AG08396 (cell line): Measurements from ENCODE around the gene MED25.
A peak's percentile ranks its signal among the peaks of the same experiment; 100 is the strongest.

ENCODE experiments used
- DNase-seq: peaks from one replicate; pipeline ENCODE4 v3.0.0; 2012; ENCODE audit warnings: low spot score, mixed read lengths

MED25 gene

GRCh38 chr19:49873834-49874233 is 55.7 kb downstream of the MED25 start:
- DNase-seq, result no peak

DNA sequence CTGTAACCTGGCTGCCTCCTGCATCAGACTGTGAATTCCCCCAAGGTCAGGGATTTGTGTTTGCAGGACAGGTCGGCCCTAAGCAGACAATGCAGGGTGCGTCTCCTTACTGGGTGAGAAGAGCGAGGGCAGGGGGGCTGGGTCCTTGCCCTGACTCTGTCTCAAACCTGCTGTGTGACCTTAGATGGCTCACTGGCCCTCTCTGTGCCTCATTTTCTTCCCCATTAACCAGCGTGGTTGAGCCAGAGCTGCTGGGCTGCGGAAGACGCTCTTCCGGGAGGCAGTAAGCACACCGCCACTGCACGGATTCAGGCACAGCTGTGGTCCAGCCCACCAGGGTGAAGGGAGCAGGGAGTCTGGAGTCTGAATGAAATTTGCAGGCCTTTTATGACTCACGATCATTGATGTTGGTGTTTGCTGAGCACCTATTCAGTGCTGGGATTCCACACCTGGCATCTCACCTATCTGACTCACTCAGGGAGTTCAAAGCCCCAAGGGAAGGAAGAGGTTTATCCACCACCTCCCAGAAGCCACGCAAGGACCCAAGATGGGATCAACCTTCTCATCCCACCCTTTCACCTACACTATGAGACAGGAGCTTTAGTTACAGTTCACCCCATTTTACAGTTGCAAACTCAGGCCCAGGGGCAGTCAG is 56.5 kb downstream of the MED25 start:
- DNase-seq, result no peak

- DNase-seq, result no peak
Measured at GRCh38 chr19:49875177-49875576, 57.1 kb downstream of the MED25 start.

- no peak for DNase-seq
Measured at GRCh38 chr19:49875857-49876421, 57.9 kb downstream of the MED25 start.

GRCh38 chr19:49876422-49877019 is 58.4 kb downstream of the MED25 start:
- DNase-seq, result peak; percentile 89

DNA sequence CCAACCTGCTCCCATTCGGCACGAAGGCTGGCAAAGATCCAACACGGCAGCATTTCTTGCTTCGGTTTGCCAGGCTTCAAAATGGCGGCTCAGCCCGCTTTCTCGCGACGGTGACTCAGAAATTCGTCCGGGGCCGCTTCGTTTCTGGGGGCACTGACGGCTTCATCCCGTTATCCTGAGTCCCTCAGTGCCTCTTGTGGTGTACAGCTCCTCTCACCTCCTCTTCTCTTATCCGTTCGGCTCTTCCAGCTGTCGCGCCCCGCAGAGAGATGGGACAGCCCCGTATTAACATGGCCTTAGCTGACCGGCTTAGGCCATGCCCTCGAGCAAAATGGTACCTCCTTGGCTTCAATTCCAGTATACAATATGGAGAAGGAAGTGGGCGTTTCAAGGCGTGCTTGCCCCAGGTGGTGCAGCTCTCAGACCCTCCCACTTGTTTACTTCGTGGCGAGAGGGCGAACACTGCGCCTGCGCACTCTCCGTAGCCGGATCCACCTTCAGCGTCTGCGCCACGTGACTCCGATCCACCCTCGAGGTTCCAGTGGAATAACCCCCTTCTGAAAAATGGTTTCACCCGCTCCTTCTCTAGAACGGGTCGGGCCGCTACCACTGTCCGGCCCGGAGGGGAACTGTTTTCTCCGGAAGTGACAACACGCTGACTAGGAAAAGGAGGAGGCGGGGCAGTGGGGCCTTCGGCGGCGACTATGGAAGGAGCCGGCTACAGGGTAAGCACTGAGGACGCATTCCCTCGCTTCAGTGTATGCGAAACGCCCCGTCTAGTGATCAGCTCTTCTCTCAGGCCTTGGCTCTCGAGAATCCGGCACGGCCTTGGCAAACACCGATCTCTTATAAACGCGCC is 59.2 kb downstream of the MED25 start, which contains the start of the genes AKT1S1 and TBC1D17:
Gene AKT1S1 (minus strand): TSS at position 336 of the 859 bp plus-strand sequence. CDS start 4,060 bp downstream, outside the sequence.
Gene TBC1D17 (plus strand): TSS at position 683 of the 859 bp plus-strand sequence. CDS start 22 bp downstream, at position 705.
- peak; percentile 99 for DNase-seq

DNA sequence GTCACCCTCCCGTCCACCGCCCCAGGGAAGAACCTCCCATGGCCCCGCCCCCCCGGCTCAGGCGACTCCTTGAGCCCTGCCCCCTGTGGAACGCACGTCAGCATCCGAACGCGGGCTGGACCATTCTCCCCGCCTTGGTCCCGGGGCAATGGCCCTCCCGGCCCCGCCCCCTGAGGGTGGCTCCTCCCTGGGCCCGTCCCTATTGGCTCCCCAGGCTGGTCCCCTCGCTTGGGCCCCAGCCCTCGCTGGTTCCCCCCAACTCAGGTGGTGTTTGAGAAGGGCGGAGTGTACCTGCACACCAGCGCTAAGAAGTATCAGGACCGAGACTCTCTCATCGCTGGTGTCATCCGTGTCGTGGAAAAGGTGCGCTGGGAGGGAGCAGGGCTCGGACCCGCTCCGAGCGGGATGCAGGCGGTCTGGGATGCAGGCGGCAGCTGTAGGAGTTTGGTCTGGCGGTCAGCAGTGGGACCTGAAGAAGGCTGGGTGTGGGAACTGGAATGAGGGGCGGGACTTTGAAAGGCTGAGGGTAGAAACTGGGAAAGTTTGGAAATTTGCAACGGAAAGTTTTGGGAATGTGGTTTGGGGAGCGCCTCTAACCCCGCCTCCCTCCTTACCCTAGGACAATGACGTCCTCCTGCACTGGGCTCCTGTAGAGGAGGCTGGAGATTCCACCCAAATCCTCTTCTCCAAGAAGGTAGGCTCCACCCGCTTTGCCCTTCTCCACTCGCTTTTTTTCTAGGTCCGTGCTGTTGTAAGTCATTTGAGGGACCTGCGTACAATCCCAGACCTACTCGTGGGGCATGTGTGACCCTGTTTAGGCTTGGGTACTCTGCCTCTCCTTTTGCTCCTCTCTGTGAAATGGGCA is 60.0 kb downstream of the MED25 start:
- peak; percentile 98 for DNase-seq

DNA sequence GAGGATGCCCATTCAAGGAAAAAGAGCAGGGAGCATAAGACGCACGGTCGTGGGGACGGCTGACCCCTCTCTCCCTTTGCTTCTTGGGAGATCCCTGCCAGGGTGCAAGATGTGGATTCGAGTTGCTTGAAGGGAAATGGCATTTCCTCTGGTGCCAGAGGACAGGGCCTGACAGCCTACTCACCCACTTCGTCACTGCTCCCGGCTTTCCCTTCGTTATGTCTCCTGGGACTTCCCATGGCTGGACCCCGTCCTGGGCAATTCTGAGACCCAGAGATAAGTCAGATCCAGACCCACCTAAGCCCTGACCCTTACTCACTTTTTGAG is 60.6 kb downstream of the MED25 start:
- no peak for DNase-seq

GRCh38 chr19:49879243-49879963 is 61.3 kb downstream of the MED25 start:
- DNase-seq, result no peak

DNA sequence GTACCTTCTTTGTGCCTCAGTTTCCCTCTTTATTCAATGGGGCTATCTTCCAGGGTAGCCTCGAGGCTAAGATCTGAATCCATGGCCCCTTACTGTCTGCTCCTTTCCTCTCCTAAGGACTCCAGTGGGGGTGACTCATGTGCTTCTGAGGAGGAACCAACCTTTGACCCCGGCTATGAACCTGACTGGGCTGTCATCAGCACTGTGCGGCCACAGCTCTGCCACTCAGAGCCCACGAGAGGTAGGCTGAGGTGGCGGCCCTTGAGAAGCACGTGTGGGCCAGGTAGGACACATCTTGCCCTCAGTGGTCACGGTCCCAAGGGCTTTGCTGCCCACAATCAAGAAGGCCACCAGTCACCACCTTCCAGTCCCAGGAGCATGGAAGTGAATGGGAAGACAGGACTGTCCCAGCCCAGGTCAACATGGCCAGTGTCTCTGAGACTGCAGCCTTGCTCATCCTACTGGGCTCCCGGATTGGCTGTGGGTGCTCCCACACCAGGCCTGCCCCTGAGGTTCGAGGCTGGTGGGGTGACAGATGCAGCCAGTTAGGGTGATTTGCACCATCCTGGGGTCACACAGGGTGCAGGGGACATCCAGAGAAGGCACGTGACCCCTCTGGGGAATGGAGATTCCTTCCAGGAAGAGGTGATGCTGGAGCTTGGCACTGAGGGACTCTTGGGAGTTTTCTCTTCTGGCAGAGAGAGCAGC is 62.2 kb downstream of the MED25 start:
- DNase-seq, result no peak

DNA sequence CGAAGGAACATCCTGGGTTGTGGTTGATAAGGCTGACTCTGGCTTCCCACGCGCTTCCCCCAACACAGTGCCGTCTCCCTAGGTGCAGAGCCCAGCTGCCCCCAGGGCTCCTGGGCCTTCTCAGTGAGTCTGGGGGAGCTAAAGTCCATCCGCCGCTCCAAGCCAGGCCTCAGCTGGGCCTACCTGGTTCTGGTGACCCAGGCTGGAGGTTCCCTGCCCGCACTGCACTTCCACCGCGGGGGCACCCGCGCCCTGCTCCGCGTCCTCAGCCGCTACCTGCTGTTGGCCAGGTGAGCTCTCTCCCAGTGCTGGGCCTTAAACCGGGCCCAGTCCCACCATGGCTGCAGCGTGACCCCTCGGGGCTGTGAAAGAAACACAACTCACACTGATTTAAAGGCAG is 63.1 kb downstream of the MED25 start:
- no peak for DNase-seq

- no peak for DNase-seq
Measured at GRCh38 chr19:49881672-49882394, 63.7 kb downstream of the MED25 start.

- DNase-seq, result no peak
Measured at GRCh38 chr19:49882643-49883042, 64.6 kb downstream of the MED25 start.

DNA sequence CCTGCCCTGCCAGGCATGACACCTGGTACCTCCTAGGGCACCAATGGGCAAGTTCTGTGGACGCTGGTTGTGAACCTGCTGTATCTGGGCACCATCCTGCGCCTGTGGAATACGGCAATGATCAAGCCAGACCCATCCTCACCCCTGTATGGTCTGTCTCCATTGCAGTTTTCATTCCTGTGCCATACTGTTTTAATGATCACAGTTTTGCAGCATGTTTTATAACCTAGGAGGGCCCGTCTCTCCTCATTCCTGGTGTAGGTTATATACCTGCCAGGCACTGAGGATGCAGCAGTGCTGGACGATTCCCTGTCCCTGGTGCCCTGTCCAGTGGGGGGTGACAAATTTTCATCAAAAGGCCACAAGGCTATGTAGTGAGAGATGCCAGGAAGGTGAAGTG is 65.0 kb downstream of the MED25 start:
- no peak for DNase-seq

GRCh38 chr19:49884109-49884508 is 66.0 kb downstream of the MED25 start:
- DNase-seq, result no peak

DNA sequence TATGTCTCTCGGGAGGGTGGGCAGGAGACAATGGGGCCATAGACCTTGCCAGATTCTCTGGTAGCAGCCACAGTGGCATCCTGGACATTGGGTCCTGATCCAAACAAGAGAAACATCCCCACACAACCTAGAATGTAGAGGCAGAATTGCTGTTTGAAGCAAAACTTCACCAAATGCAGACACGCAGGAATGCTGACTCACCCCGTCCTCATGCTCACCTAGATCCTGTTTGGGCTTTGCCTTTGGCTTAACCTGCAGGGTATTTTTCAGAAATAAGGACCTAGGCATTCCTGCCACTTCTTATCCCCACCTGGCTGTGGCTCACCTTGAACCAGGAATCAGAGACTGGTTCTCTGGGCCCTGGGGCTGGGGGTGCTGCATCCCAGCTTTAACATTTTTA is 66.7 kb downstream of the MED25 start:
- no peak for DNase-seq
